OCI-LY1 (cell line): Measurements from ENCODE around the gene CPOX.

ENCODE experiments used
- H2AFZ ChIP-seq: fragments of 200-600 bp; sonication (generic), shearing (Covaris generic); 2 replicates; pipeline ENCODE4 v1.6.0; 2014; ENCODE audit warnings: antibody characterized with exemption, mild to moderate bottlenecking, low read length
- H3F3A ChIP-seq: fragments of 200-600 bp; sonication (generic), shearing (Covaris generic); 2 replicates; pipeline ENCODE4 v1.6.0; 2014; ENCODE audit warnings: mild to moderate bottlenecking, antibody characterized with exemption, low read length, moderate library complexity; ENCODE audit not compliant: insufficient read depth
- H3K27ac ChIP-seq: fragments of 200-600 bp; sonication (generic); 2 replicates; pipeline ENCODE4 v1.5.1; 2014; ENCODE audit warnings: low read length, mixed run types, mild to moderate bottlenecking, low read depth; ENCODE audit not compliant: poor library complexity, severe bottlenecking
- H3K27me3 ChIP-seq: fragments of 200-600 bp; sonication (generic); 2 replicates; pipeline ENCODE4 v1.6.0; 2014; ENCODE audit warnings: antibody characterized with exemption, mild to moderate bottlenecking, low read length, moderate library complexity; ENCODE audit not compliant: insufficient read depth
- H3K36me3 ChIP-seq: fragments of 200-600 bp; sonication (generic); 2 replicates; pipeline ENCODE4 v1.6.1; 2014; ENCODE audit warnings: mild to moderate bottlenecking, antibody characterized with exemption, low read length, moderate library complexity, mixed read lengths; ENCODE audit not compliant: insufficient read depth
- H3K4me1 ChIP-seq: fragments of 200-600 bp; sonication (generic); 2 replicates; pipeline ENCODE4 v1.5.1; 2014; ENCODE audit warnings: mild to moderate bottlenecking, low read length, moderate library complexity; ENCODE audit not compliant: insufficient read depth, severe bottlenecking
- H3K4me2 ChIP-seq: fragments of 200-600 bp; sonication (generic), shearing (Covaris generic); 2 replicates; pipeline ENCODE4 v1.6.1; 2014; ENCODE audit warnings: low read length
- H3K4me3 ChIP-seq: fragments of 200-600 bp; sonication (generic); 2 replicates; pipeline ENCODE4 v1.5.1; 2014; ENCODE audit warnings: low read length, low read depth, mild to moderate bottlenecking, mixed read lengths; ENCODE audit not compliant: poor library complexity, severe bottlenecking
- H3K79me2 ChIP-seq: fragments of 200-600 bp; shearing (Covaris generic); 2 replicates; pipeline ENCODE4 v1.6.1; 2016; ENCODE audit warnings: mixed run types, low read length, mixed read lengths; ENCODE audit not compliant: insufficient read depth
- H3K9ac ChIP-seq: fragments of 200-600 bp; sonication (generic), shearing (Covaris generic); 2 replicates; pipeline ENCODE4 v1.6.1; 2014; ENCODE audit warnings: mild to moderate bottlenecking, low read length, mixed read lengths
- H3K9me2 ChIP-seq: fragments of 200-600 bp; sonication (generic), shearing (Covaris generic); 2 replicates; pipeline ENCODE4 v1.6.1; 2014; ENCODE audit warnings: low read depth, mild to moderate bottlenecking, low read length, mixed read lengths
- H3K9me3 ChIP-seq: fragments of 200-600 bp; shearing (Covaris generic); 2 replicates; pipeline ENCODE4 v1.6.1; 2014; ENCODE audit warnings: low read length, mixed read lengths
- H4K20me1 ChIP-seq: fragments of 200-600 bp; sonication (generic), shearing (Covaris generic); 2 replicates; pipeline ENCODE4 v1.6.0; 2016; ENCODE audit warnings: mild to moderate bottlenecking, low read length; ENCODE audit not compliant: insufficient read depth
- CTCF ChIP-seq: fragments of 200-600 bp; sonication (generic), shearing (Covaris generic); IDR thresholded peaks from 2 replicates; pipeline ENCODE4 v1.5.1; 2017; ENCODE audit warnings: mild to moderate bottlenecking, antibody characterized with exemption, low read length, moderate library complexity, mixed read lengths
- EZH2 ChIP-seq: fragments of 200-600 bp; sonication (generic), shearing (Covaris generic); IDR thresholded peaks from 2 replicates; pipeline ENCODE4 v1.8.0; 2017; ENCODE audit warnings: borderline replicate concordance, mixed run types, mild to moderate bottlenecking, antibody characterized with exemption, low read length, moderate library complexity, mixed read lengths

CPOX gene

GRCh38 chr3:98574132-98574531 is 19.3 kb downstream of the CPOX start:
- H3K36me3 ChIP-seq = no peaks in the 10 kb centered on the region
- H3K9me3 ChIP-seq = no peaks in the 10 kb centered on the region
- no peak for TF ChIP-seq EZH2
- TF ChIP-seq CTCF = no peak
- no peak overlapping the region for H3K4me2 ChIP-seq
- no peaks in the 10 kb centered on the region for H3K27me3 ChIP-seq
- no peaks in the 10 kb centered on the region for H3K79me2 ChIP-seq
- no peak overlapping the region for H3K4me3 ChIP-seq
- H3K9ac ChIP-seq = no peak overlapping the region
- H2AFZ ChIP-seq = no peak overlapping the region
- no peaks in the 10 kb centered on the region for H3F3A ChIP-seq
- H3K9me2 ChIP-seq = no peaks in the 10 kb centered on the region
- peaks cover 14% of the 10 kb centered on the region for H3K4me1 ChIP-seq
- no peak overlapping the region for H3K27ac ChIP-seq
- no peaks in the 10 kb centered on the region for H4K20me1 ChIP-seq

- Histone ChIP-seq H3K79me2 (no peaks in the 10 kb centered on the region), H4K20me1 (no peaks in the 10 kb centered on the region), H3K9me3 (no peaks in the 10 kb centered on the region), H3K36me3 (no peaks in the 10 kb centered on the region), H3K27me3 (no peaks in the 10 kb centered on the region), H3K27ac (peak overlapping the region; percentile 50), H2AFZ (peak overlapping the region; percentile 16; the same call in 1 of the 2 replicates), H3K4me2 (peak overlapping the region; percentile 22), H3F3A (no peaks in the 10 kb centered on the region), H3K4me1 (peaks cover 17% of the 10 kb centered on the region), H3K9ac (peak overlapping the region; percentile 13; the same call in 1 of the 2 replicates), H3K9me2 (no peaks in the 10 kb centered on the region), H3K4me3 (no peak overlapping the region)
- TF ChIP-seq CTCF (peak; percentile 76), EZH2 (no peak)
These were observed 20.2 kb downstream of the CPOX start for GRCh38 chr3:98573181-98573728.

- Histone ChIP-seq H4K20me1 (no peaks in the 10 kb centered on the region), H3F3A (no peaks in the 10 kb centered on the region), H3K36me3 (no peaks in the 10 kb centered on the region), H2AFZ (peak overlapping the region; percentile 85), H3K4me2 (no peak overlapping the region), H3K27ac (peak overlapping the region; percentile 73), H3K27me3 (no peaks in the 10 kb centered on the region), H3K9me2 (no peaks in the 10 kb centered on the region), H3K9me3 (no peaks in the 10 kb centered on the region), H3K79me2 (no peaks in the 10 kb centered on the region), H3K4me1 (peaks cover 56% of the 10 kb centered on the region), H3K4me3 (no peak overlapping the region), H3K9ac (no peak overlapping the region)
- no peak for TF ChIP-seq CTCF
- TF ChIP-seq EZH2 = no peak
These were observed 25.0 kb downstream of the CPOX start for GRCh38 chr3:98568402-98568801.
